Panc1 (cell line): ENCODE data around the gene GRIA4. TPM values are rescaled to one million over a fixed set of nuclear protein-coding genes. Genes with fewer than 3 reads are reported as not detected.

ENCODE experiments used
- ATAC-seq: fragments of 200-7000 bp; cut with Tn5 transposase; 2 replicates; pipeline ENCODE4 v1.9.1; 2020; ENCODE audit warnings: mild to moderate bottlenecking, moderate library complexity
- BruUV-seq: library from RNA; stranded (reverse); fragments of 400-500 nt; replicated peaks from 2 replicates; lab custom pipeline; 2021; lab: Mats Ljungman, UMichigan
- CTCF ChIA-PET: fragments of 300-600 bp; sonication (Branson Sonifier 250); formaldehyde crosslinking; loops from one replicate; lab custom pipeline; 2022; ENCODE audit warnings: antibody characterized with exemption; lab: Charles Lee
- POLR2A ChIA-PET: fragments of 300-600 bp; sonication (Branson Sonifier 250); formaldehyde crosslinking; loops from one replicate; lab custom pipeline; 2022; ENCODE audit warnings: antibody characterized with exemption; lab: Charles Lee
- DNase-seq: peaks from one replicate; pipeline ENCODE4 v3.0.0-alpha.2; 2010; ENCODE audit warnings: low read depth, low spot score
- H3K27ac ChIP-seq: 2 replicates; pipeline ENCODE4 v1.5.1; 2011; ENCODE audit warnings: mild to moderate bottlenecking, low read length, inconsistent platforms
- H3K27me3 ChIP-seq: fragments of 200-500 bp; sonication (Bioruptor generic); 2 replicates; pipeline ENCODE4 v1.6.0; 2014; ENCODE audit warnings: low read length, inconsistent platforms; ENCODE audit not compliant: control insufficient read depth, insufficient read depth
- H3K36me3 ChIP-seq: fragments of 200-500 bp; sonication (Bioruptor generic); 2 replicates; pipeline ENCODE4 v1.5.1; 2014; ENCODE audit warnings: inconsistent platforms, mild to moderate bottlenecking, low read length, moderate library complexity; ENCODE audit not compliant: control insufficient read depth, insufficient read depth
- H3K4me1 ChIP-seq: 2 replicates; pipeline ENCODE4 v1.5.1; 2011; ENCODE audit warnings: inconsistent platforms, mild to moderate bottlenecking, low read length, moderate library complexity; ENCODE audit not compliant: control insufficient read depth, insufficient read depth
- H3K4me3 ChIP-seq, 2 experiments: 2 replicates each; pipeline ENCODE4 v1.5.1; 2011 to 2012; ENCODE audit warnings: low read depth in 2 of 2, low read length in 2 of 2, mild to moderate bottlenecking in 2 of 2, inconsistent platforms in 1 of 2, moderate library complexity in 1 of 2
- H3K9me3 ChIP-seq: fragments of 200-500 bp; sonication (Bioruptor generic); 2 replicates; pipeline ENCODE4 v1.5.1; 2014; ENCODE audit warnings: low read depth, mild to moderate bottlenecking, inconsistent platforms, low read length, moderate library complexity; ENCODE audit not compliant: control insufficient read depth, insufficient read depth
- CTCF ChIP-seq: fragments of 450-650 bp; IDR thresholded peaks from 2 replicates; pipeline ENCODE4 v1.5.1; 2017; ENCODE audit warnings: mild to moderate bottlenecking
- POLR2AphosphoS5 ChIP-seq: IDR thresholded peaks from 2 replicates; pipeline ENCODE4 v1.6.1; 2012; ENCODE audit warnings: mild to moderate bottlenecking, low read depth, low read length, moderate library complexity
- REST ChIP-seq, 2 experiments: IDR thresholded peaks; 2 replicates each; pipeline ENCODE4 v1.6.1; 2011 to 2012; ENCODE audit warnings: low read depth in 2 of 2, control low read depth in 1 of 2, low read length in 1 of 2, mild to moderate bottlenecking in 1 of 2, moderate library complexity in 1 of 2; ENCODE audit not compliant: insufficient read depth in 1 of 2
- SIN3A ChIP-seq: IDR thresholded peaks from 2 replicates; pipeline ENCODE4 v1.6.1; 2012; ENCODE audit warnings: low read depth, mild to moderate bottlenecking, low read length, moderate library complexity, borderline replicate concordance; ENCODE audit not compliant: insufficient read depth
- TCF7L2 ChIP-seq: IDR thresholded peaks from 2 replicates; pipeline ENCODE4 v1.6.1; 2011; ENCODE audit warnings: mild to moderate bottlenecking, low read depth, low read length, inconsistent platforms
- in situ Hi-C: cut with HindIII; loops from 2 replicates; pipeline ENCODE4 v1.10.0; 2016; ENCODE audit warnings: low sequenced_read_pairs, low pct_unique_long_range_greater_than_20kb
- intact Hi-C: fragments of 100-400 bp; cut with micrococcal nuclease; formaldehyde crosslinking; loops from one replicate; pipeline ENCODE4 v1.10.0; 2022; ENCODE audit not compliant: unreplicated experiment
- total RNA-seq: library from RNA; stranded (reverse); gene quantifications from one replicate; pipeline ENCODE4 v1.2.1, GENCODE V29; 2021; ENCODE audit not compliant: unreplicated experiment

Gene GRIA4
- total RNA-seq, 1 experiment from 2014 or later = not detected

- TF ChIP-seq SIN3A (no peak), CTCF (no peak), REST (IDR thresholded peaks at IDR 0.05; ENCODE audit: insufficient read depth in 1 of 2, low read depth in 2 of 2, low read length in 1 of 2) (no peak), TCF7L2 (no peak), POLR2AphosphoS5 (no peak)
- intact Hi-C loops = no loop called here
- no peaks in the 10 kb centered on the region for H3K36me3 ChIP-seq
- BruUV-seq = no TSS peak
- peaks cover 4% of the 10 kb centered on the region; the same call in 1 of the 2 replicates for H3K27me3 ChIP-seq
- no peak overlapping the region for H3K27ac ChIP-seq
- no peaks in the 10 kb centered on the region for H3K4me1 ChIP-seq
- in situ Hi-C loops = no loop called here
- no peak overlapping the region for H3K4me3 ChIP-seq
- CTCF ChIA-PET = no interaction called here
- POLR2A ChIA-PET = no interaction called here
- ATAC-seq (no peak), DNase-seq (no peak)
- H3K9me3 ChIP-seq = no peaks in the 10 kb centered on the region
Observed at GRCh38 chr11:105603156-105603555, 6.7 kb upstream of the GRIA4 start.

GRCh38 chr11:105609341-105609781 lies 512 bp upstream of the GRIA4 start:
- no peak for TF ChIP-seq POLR2AphosphoS5
- TF ChIP-seq REST (IDR thresholded peaks at IDR 0.05; ENCODE audit: insufficient read depth in 1 of 2, low read depth in 2 of 2, low read length in 1 of 2) = no peak
- peak; percentile 78 for TF ChIP-seq CTCF
- no peak for TF ChIP-seq TCF7L2
- TF ChIP-seq SIN3A = no peak
- CTCF ChIA-PET = no interaction called here
- in situ Hi-C loops (no loop called here), intact Hi-C loops (no loop called here)
- H3K9me3 ChIP-seq = no peaks in the 10 kb centered on the region
- no peak for DNase-seq
- peaks cover 8% of the 10 kb centered on the region; the same call in 1 of the 2 replicates for H3K4me1 ChIP-seq
- no peak overlapping the region for H3K27ac ChIP-seq
- H3K27me3 ChIP-seq = peaks cover 7% of the 10 kb centered on the region; the same call in 1 of the 2 replicates
- no peaks in the 10 kb centered on the region for H3K36me3 ChIP-seq
- BruUV-seq = no TSS peak
- peak overlapping the region; percentile 32 to 53 for H3K4me3 ChIP-seq
- peak; percentile 90 for ATAC-seq
- POLR2A ChIA-PET = no interaction called here
